ENCODE measurements around the gene HTRA2.

Gene HTRA2

DNA sequence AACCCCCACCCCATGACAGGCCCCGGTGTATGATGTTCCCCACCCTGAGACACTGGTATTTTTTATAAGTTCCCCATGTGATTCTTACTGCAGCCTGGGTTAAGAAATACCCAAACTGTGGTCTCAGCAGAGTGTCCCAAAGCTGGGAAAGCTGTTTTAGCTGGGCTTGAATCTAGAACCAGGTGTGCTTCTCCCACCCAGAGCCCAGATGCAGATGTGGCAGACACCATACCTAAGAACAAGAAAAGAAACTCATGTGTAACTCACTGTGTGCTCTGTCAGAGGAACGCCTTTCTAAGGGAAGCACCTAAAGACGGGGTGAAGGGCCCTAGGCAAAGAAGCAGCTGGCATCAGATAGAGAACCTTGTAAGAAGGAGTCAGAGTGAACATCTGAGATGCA lies 48.7 kb downstream of the HTRA2 start:
- TF ChIP-seq, protein P1, sequence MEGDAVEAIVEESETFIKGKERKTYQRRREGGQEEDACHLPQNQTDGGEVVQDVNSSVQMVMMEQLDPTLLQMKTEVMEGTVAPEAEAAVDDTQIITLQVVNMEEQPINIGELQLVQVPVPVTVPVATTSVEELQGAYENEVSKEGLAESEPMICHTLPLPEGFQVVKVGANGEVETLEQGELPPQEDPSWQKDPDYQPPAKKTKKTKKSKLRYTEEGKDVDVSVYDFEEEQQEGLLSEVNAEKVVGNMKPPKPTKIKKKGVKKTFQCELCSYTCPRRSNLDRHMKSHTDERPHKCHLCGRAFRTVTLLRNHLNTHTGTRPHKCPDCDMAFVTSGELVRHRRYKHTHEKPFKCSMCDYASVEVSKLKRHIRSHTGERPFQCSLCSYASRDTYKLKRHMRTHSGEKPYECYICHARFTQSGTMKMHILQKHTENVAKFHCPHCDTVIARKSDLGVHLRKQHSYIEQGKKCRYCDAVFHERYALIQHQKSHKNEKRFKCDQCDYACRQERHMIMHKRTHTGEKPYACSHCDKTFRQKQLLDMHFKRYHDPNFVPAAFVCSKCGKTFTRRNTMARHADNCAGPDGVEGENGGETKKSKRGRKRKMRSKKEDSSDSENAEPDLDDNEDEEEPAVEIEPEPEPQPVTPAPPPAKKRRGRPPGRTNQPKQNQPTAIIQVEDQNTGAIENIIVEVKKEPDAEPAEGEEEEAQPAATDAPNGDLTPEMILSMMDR (IDR thresholded peaks at IDR 0.05; ENCODE audit: insufficient read depth, missing control alignments), result no peak
- no peak for FAIRE-seq
- DNase-seq (ENCODE audit: insufficient read length, low spot score), result no peak

DNA sequence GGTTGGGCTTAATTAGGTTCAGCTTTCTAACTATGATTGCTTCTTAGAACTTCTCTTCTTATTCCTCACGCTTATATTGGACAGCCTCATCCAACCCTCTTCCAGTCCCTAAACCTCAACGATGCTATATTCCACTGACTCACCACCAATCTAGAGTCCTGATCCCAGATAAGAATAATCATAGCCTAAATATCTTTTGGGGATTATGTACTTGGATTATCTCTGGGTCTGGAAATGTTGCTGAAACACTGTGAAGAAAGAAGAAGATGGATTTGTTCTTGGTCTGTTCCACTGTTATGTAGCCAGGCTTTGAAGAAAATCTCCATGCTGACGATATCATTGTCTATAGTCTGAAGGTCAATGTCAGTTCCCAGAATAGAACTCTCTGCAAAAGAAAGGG lies 51.7 kb downstream of the HTRA2 start:
- DNase-seq (ENCODE audit: insufficient read length, low spot score) (no peak), FAIRE-seq (no peak)

DNA sequence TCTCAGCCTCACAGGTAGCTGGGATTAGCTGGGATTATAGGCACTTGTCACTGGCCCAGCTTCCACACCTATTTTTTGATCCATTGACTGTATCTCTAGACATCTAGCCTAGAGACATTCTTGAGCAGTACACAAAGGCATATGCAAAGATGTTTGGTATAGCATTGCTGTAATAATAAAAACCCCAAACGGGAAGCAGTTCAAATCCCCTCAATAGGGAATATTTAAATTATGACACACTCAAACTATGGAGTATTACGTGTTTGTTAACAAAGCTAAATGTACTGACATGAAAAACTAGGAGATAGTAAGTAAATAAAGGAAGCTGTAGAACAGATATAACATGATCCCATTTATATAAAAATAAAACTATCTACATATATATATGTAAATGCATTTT lies 52.5 kb downstream of the HTRA2 start:
- DNase-seq (ENCODE audit: insufficient read length, low spot score) (no peak), FAIRE-seq (no peak)
- TF ChIP-seq, protein P1 (IDR thresholded peaks at IDR 0.05; ENCODE audit: insufficient read depth, missing control alignments), result no peak

More for the DNA sequence above, 51.7 kb downstream of the HTRA2 start:
- TF ChIP-seq, protein P1 (IDR thresholded peaks at IDR 0.05; ENCODE audit: insufficient read depth, missing control alignments), result no peak
